Inflammatory macrophage (primary cell): ENCODE data around the gene ZNF346.
"Not testable (repeated sequence)": the region's sequence is repeated elsewhere in the genome, so short reads cannot be mapped to it uniquely, and the experiment has no call there.

ENCODE experiments used
- DNase-seq, 2 donors: peaks; one replicate each; pipeline ENCODE4 v3.0.0-alpha.2; 2020 to 2022
- total RNA-seq, 18 experiments: gene quantifications; one replicate each; lab custom pipeline; 2026; ENCODE audit warnings: mixed read lengths in 6 of 18, inconsistent platforms in 2 of 18; lab: John Stamatoyannopoulos, UW

ZNF346 gene
- 1.3 to 8.9 (median 5.2) reads per million in 18 experiments for total RNA-seq

GRCh38 chr5:177022386-177023302, at the start of gene ZNF346:
ZNF346 (plus strand) TSS chr5:177022696; CDS start chr5:177022739, 43 bp downstream.
- peak; percentile 91 to 93 for DNase-seq

DNA sequence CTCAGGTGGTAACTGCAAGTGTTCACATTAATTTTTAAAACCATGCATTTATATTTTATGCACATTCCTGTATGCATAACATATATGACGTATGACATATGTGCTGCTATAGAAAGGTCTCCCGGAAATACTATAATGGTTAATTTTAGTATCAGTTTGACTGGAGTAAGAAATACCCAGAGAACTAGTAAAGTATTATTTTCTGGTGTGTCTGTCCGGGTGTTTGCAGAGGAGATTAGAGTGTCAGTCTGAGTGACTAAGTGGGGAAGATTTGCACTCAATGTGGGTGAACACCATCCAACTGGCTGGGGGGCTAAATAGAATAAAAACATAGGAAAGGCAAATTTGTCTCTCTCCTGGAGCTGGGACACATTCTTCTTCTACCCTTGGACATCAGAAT, 42.8 kb upstream of the ZNF346 start:
- no peak for DNase-seq

DNA sequence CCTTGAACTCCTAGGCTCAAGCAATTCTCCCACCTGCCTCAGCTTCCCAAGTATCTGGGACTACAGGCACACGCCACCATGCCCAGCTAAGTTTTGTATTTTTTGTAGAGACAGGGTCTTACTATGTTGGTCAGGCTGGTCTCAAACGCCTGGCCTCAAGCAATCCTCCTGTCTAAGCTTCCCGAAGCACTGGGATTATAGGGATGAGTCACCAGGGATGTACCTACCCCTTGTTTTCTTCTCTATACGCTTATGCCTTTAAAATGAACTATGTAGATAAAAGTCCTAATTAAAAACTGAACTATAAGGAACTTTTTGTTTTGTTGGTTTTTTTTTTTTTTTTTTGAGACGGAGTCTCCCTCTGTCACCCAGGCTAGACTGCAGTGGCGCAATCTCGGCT, 41.7 kb upstream of the ZNF346 start:
- no peak for DNase-seq

GRCh38 chr5:176983112-176983511, 39.4 kb upstream of the ZNF346 start:
- DNase-seq: not testable (repeated sequence)

GRCh38 chr5:176983593-176983992, 38.9 kb upstream of the ZNF346 start:
- not testable (repeated sequence) for DNase-seq

DNA sequence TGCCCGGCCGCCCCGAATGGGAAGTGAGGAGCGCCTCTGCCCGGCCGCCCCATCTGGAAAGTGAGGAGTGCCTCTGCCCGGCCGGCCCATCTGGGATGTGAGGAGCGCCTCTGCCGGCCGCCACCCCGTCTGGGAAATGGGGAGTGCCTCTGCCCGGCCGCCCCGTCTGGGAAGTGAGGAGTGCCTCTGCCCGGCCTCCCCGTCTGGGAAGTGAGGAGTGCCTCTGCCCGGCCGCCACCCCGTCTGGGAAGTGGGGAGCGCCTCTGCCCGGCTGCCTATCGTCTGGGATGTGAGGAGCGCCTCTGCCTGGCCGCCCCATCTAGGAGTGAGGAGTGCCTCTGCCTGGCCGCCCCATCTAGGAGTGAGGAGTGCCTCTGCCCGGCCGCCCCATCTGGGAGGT, 38.3 kb upstream of the ZNF346 start:
- not testable (repeated sequence) for DNase-seq

- no peak for DNase-seq
These were observed 37.0 kb upstream of the ZNF346 start for GRCh38 chr5:176985516-176985915.

GRCh38 chr5:176986280-176986679, 36.2 kb upstream of the ZNF346 start:
- DNase-seq: no peak

- DNase-seq: no peak
These were observed 34.9 kb upstream of the ZNF346 start for GRCh38 chr5:176987583-176987982.

DNA sequence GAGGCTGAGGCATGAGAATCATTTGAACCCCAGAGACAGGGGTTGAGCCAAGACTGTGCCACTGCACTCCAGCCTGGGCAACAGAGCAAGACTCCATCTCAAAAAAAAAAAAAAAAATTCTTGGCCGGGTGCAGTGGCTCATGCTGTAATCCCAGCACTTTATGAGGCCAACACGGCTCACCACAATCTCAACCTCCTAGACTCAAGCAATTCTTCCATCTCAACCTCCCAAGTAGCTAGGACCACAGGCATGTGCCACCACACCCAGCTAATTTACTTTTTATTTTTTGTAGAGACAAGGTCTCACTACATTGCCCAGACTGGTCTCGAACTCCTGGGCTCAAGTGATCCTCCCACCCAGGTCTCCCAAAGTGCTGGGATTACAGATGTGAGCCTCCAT, 29.4 kb upstream of the ZNF346 start:
- DNase-seq: not testable (repeated sequence)

DNA sequence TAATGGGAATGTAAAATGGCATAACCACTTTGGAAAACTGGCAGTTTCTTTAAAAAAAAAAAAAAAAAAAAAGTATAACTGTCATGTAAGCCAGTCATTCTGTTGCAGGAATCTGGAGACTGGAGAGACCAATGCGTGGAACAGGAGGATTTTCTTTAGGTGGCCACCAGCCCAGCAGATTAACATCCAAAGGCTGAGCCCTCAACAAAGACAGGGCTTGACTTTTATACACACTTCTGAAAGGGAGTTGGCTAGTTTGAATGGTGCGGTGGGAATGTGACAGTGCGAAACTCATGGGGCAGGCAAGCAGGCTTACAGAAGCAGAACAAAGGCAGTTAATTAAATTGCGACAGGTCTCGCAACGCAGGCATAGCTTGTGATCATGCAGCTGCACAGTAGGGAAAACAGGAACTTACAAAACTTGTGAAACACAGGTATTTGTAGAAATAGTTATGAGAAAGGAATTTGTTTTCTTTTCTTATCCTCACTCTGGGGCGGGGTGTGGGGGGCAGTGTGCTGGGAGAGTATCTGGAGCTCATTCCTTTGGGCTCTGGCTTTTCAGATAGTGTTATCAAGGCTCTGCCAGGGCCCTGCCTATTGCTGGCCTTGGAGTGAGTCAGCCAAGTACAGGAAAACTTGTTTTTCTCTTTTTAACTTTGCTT, 27.9 kb upstream of the ZNF346 start:
- DNase-seq: peak; percentile 96 to 97

- DNase-seq: no peak
These were observed 27.4 kb upstream of the ZNF346 start for GRCh38 chr5:176995122-176995490.

DNA sequence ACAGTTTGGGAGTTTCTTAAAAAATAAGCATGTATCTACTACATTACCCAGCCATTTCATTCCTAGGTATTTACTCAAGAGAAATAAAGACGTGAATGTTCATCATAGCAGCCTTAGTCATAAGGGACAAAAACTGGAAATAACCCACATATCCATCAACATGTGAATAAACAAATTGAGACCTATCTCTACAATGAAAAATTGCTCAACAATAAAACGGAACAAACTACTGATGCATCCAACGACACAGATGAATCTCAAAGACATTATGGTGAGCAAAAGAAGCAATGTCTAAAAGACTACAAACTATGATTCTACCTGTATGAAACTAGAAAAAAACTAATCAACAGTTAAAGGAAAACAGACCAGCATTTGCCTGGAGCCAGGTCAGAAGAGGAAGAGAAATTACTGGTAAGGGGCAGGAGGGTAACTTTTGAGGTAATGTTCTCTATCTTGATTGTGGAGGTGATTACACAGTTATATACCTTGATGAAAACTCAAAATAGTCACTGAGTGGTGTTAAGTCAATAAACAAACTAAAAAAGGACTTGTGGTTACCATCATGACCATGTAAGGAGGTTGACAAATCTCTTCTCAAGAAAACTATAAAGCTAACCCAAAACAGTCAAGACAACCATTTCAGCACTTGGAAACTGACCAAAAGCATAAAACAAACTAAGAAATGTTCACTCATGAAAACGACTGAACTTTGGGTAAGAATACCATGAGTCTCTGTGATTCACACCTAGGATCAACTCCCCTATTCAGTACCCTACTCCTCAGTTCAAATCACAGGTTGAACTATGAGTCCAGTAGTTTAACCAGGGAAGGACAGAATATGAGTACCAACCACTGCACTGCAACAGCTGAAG, 26.4 kb upstream of the ZNF346 start:
- peak; percentile 45 to 72 for DNase-seq

GRCh38 chr5:176996780-176997179, 25.7 kb upstream of the ZNF346 start:
- peak in 1 of 2 donors; percentile 13 for DNase-seq

DNA sequence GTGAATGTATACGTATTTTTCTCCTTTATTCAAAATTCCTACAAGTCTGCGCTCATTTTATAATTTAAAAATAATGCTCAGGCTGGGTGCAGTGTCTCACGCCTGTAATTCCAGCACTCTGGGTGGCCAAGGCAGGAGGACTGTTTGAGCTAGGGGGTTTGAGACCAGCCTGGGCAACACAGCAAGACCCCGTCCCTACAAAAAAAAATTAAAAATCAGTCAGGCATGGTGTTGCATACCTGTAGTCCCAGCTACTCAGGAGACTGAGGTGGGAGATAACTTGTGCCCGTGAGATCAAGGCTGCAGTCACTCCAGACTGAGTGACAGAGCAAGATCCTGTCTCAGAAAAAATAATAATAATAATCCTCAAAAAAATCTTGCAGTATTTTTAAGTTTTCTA, 23.7 kb upstream of the ZNF346 start:
- DNase-seq: no peak

GRCh38 chr5:176999526-176999925, 23.0 kb upstream of the ZNF346 start:
- DNase-seq: not testable (repeated sequence)

DNA sequence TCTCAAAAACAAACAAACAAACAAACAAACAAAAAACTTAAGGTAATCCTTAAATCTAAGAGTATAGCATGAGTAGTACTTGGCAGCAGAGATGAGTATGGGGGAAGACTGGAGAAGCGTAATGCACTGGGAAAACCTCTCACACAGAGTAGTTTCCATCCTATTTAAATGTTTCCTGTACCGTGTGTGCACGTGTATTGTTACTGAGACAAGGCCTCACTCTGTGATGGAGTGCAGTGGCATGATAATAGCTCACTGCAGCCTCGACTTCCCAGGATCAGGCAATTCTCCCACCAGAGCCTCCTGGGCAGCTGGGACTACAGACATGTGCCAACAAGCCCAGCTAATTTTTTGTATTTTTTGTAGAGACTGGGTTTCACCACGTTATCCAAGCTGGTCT, 18.8 kb upstream of the ZNF346 start:
- no peak for DNase-seq

DNA sequence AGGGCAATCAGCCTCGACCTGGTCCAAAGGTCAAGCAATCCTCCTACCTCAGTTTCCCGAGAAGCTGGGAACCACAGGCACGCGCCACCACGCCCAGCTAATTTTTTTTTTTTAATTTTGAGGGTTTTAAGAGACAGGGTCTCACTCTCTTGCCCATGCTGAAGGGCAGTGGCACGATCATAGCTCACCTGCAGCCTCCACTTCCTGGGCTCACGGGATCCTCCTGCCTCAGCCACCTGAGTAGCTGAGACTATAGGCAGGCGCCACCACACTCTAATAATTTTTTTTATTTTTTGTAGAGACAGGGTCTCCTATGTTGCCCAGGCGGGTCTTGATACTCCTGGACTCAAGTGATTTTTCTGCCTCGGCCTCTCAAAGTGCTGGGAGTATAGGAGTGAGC, 17.5 kb upstream of the ZNF346 start:
- no peak for DNase-seq

DNA sequence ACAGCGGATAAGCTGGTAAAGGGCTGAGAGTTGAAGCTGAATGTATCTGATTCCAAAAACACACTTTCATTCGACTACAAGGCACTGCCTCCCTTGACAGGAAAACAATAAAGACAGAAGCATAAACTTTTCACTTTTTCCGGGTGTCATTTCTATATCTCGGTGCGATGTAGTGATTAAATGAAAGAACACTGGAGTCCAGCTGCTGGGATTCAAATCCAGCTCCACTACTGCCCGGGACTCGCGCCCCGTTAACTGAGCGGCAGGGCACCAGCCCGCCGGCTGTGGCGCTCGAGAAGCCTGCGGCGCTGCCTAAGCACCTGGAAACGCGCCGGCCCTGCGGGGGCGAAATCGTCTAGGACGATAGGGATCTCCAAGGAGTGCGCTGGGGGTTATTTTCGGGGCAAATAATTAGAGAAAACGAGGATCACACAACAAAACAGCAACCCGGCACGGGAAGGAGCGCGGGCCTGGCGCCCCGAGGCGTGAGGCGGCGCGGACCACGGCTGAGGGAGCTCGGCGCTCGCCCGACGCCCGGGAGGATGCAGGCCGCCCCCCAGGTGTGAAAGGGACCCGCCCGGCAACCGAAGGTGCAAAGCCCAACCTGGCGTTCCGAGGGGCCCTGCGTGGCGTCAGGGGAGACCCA, 16.8 kb upstream of the ZNF346 start:
- peak; percentile 61 to 74 for DNase-seq

DNA sequence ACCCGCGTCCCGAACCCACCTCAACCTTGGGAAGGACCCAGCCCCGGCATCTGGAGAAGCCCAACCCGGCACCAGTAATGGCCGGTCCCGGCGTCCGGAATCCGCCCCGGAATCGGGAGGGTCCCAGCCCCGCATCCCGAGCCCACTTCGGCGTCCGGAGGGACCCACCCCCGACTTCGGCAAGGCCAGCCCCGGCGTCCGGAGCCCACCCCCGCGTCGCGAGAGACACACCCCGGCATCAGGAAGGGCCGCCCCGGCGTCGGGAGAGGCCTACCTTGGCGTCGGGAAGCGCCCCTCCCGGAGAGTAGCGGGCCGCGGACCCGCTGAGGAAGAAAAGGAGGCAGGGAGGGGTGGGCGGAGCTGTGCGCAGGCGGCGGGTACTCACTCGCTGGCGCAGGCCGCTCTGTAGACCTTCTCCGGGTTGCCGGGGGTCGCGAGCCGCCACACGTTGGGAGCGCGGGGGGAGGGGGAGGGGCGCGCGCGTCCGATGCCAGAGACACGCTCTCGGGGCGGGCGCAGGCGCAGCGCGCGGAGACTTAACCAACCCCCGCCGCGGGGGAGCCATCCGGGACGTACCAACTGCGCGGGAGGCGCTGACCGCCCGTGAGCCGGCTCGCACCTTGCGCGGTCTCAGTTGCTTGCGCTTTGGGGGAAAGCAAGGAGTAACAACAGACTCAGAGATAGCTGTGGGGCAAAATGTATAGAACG, 16.1 kb upstream of the ZNF346 start, which contains the start of gene UIMC1:
UIMC1 (minus strand) TSS at position 515 of the 708 bp plus-strand sequence. CDS start 24,164 bp downstream, outside the sequence.
- DNase-seq: peak; percentile 84 to 91

DNA sequence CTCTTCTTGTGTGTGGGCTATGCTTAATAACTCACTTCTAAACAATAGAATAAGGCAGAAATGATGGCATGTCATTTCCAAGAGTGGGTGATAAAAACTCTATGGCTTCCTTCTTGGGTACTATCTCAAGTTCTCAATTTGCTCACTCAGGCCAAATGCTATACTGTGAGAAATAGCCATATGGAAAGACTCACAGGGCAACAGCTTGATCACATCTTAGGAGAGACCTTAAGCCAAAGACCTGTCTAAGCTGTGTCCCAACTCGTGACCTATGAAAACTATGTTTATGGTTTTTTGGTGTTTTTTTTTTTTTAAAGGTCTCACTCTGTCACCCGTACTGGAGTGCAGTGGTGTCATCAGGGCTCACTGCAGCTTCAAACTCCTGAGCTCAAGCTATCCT, 13.8 kb upstream of the ZNF346 start:
- DNase-seq: peak in 1 of 2 donors; percentile 23
